ENCODE results near the gene TMEM270. TPM values are rescaled to one million over a fixed set of nuclear protein-coding genes. Genes with fewer than 3 reads are reported as not detected.

TMEM270 gene
- total and polyA plus RNA-seq, 2 of the 8 experiments (the other 6 are each of a cell fraction or from before 2014, with no cell fraction given), result 0.26 TPM; not detected in 1

GRCh38 chr7:73812996-73813395 lies 48.0 kb upstream of the TMEM270 start (continued):
- TF ChIP-seq SIN3A (conservative IDR thresholded peaks at IDR 0.05 in 1 of 2, IDR thresholded peaks at IDR 0.05 in 1 of 2; ENCODE audit: low read depth in 1 of 2, low read length in 2 of 2) (no peak), RFX5 (IDR thresholded peaks at IDR 0.05; ENCODE audit: borderline replicate concordance, low read depth, low read length) (no peak), MAX (IDR thresholded peaks at IDR 0.05) (no peak), SUZ12 (IDR thresholded peaks at IDR 0.05; ENCODE audit: low read length) (no peak)
